AG09319 (cell line): Measurements from ENCODE around the gene NOL8.

Experiments
- DNase-seq: peaks from one replicate; pipeline ENCODE4 v3.0.0-alpha.2; 2010; ENCODE audit warnings: low read depth; ENCODE audit errors: extremely low read depth
- CTCF ChIP-seq: IDR thresholded peaks from 2 replicates; pipeline ENCODE4 v1.5.1; 2011; ENCODE audit warnings: low read depth, mild to moderate bottlenecking, inconsistent platforms, low read length, moderate library complexity

Gene NOL8

GRCh38 chr9:92310562-92310961 is 14.6 kb downstream of the NOL8 start:
- DNase-seq = no peak

GRCh38 chr9:92308893-92309292 is 16.3 kb downstream of the NOL8 start:
- no peak for DNase-seq
- TF ChIP-seq CTCF = no peak

More at GRCh38 chr9:92310562-92310961, 14.6 kb downstream of the NOL8 start:
- no peak for TF ChIP-seq CTCF

GRCh38 chr9:92300936-92301335 is 24.2 kb downstream of the NOL8 start:
- DNase-seq = no peak
- TF ChIP-seq CTCF = no peak

- DNase-seq = no peak
- TF ChIP-seq CTCF = no peak
These were observed 26.0 kb downstream of the NOL8 start for GRCh38 chr9:92299116-92299515.

- no peak for DNase-seq
- TF ChIP-seq CTCF = no peak
These were observed 27.1 kb downstream of the NOL8 start for GRCh38 chr9:92298036-92298435.

- no peak for DNase-seq
- no peak for TF ChIP-seq CTCF
These were observed 27.5 kb downstream of the NOL8 start for GRCh38 chr9:92297611-92298010.

- no peak for TF ChIP-seq CTCF
- DNase-seq = no peak
These were observed 29.3 kb downstream of the NOL8 start for GRCh38 chr9:92295827-92296258.
